Measurements from ENCODE around the gene FRMPD3.
"Not testable (repeated sequence)": the region's sequence is repeated elsewhere in the genome, so short reads cannot be mapped to it uniquely, and the experiment has no call there.

The FRMPD3 gene

DNA sequence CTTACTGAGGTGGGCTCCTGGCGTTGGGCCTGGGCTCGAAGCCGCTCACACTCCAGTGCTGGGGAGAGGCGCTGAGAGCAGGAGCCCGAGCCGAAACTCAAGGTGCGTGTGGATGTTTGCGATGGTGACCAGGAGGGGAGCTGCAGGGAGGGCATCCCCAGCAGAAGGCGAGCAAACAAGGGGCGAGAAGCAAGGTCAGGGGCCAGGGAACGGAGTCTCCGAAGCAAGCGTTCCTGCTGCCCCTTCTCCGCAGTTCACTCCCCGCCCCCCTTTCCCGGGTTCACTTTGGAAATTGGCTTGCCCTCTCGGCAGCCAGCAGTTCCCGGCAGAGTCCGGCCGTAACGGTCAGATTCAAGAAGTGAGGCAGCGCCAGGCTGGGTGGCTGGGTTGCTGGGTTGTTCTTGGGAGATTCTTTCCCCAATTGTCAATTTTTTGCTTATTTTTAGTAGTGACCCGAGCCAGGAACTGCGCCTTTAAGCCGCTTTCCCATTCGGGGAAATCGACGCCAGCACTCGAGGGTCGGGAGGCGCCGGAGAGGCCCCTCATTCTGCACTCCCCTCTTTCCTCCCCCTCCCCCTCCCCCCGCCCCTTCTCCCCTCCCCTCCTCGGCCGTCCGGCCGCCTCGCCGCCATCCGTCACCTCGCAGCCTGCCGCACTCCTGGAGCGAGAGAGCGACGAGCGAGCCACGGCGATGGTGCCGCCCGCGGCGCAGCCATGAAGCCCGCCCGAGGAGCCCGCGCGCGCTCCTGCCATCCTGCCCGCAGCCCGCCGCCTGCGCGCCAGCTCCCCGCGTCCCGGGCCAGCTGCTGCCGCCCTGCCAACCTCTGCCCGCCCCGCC lies at the start of gene FRMPD3:
FRMPD3 (plus strand) TSS at position 655 of the 838 bp plus-strand sequence. CDS start 76,937 bp downstream, outside the sequence.
- DNase-seq, result no peak

DNA sequence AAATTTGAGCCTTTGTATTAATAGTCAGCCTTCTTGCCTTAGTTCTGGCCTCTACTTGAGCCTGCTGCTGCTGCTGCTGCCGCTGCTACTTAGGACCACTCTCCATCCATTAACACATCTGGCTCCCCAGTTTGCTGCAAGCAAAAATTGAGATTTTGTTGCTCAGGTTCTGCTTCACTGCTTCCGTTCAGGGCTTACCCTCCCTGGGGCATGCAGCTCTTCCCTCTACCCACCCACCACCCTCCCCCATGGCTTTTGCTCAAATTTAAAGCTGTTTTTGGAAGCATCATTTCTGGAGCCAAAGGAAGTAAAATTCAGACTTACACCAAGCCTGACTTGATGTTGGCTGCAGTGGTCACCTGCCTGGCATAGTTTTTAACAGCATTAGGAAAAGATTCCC lies 28.9 kb upstream of the FRMPD3 start:
- DNase-seq, result no peak

DNA sequence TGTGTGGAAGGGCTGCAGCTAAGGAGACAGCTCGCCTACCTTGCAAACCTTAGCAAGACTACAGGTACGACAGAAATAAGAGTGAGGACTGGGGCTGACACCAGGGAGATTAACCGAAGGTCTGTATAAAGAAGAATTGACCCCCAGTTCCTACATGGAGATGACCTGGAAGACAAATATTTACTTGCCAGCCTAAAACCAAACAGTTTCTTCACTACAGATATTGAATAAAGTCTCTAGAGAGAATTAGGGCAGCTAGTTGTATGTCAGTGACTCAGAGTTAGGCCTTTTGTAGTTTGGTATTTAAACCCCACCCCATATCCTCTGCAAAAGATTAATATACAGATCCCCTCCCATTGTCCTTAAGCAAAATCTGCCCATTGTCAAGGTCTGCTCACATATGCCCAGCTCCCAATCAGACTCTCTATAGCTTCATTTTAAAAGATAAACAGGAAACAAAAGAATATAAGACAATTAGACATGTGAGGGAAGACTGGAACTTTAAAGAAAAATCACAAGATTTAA lies 28.1 kb upstream of the FRMPD3 start:
- DNase-seq, result no peak

DNA sequence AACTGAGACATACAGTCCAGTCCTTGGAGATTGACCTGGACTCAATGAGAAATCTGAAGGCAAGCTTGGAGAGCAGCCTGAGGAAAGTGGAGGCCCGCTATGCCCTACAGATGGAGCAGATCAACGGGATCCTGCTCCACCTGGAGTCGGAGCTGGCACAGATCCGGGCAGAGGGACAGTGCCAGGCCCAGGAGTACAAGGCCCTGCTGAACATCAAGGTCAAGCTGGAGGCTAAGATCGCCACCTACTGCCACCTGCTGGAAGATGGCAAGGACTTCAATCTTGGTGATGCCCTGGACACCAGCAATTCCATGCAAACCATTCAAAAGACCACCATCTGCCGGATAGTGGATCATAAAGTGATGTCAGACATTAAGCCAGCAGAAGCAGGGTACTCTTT lies 20.4 kb upstream of the FRMPD3 start:
- DNase-seq, result no peak

DNA sequence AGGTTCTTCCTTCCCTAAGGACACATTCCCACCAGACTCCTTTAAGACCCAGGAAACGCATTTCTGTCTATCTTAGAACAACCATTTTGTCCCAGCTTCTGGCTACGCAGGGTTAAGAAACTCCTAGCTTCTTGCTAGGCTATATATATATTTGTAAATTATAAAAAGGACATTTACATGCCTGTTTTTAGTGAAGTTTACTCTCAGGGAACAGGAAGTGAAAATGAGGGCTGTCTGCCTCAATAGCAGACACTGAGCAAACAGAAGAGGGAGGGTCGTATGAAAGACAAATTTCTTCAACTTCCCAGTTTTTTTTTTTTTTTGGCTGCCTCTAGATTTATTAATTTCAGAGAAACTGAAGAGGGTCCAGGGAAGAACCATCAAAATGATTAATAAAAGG lies 9.3 kb upstream of the FRMPD3 start:
- DNase-seq, result no peak

DNA sequence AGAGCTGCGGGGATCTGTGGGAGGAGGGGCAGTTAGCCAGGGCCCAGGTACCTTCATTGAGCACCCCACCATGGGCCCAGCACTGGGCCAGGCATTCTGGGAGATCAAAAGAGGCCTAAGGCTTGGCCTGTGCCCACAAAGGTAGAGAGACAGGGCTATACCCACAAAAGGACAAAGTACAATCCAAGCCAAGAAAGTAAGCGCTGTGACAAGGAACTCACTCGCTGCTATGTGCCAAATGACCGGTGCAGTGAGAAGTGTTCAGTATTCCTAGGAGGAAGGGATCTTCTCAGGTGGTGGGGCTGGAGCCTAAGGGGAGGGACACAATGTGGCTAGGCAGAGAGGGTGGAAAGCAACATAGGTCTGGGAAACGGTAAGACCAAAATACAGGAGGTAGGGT lies 8.8 kb upstream of the FRMPD3 start:
- no peak for DNase-seq

DNA sequence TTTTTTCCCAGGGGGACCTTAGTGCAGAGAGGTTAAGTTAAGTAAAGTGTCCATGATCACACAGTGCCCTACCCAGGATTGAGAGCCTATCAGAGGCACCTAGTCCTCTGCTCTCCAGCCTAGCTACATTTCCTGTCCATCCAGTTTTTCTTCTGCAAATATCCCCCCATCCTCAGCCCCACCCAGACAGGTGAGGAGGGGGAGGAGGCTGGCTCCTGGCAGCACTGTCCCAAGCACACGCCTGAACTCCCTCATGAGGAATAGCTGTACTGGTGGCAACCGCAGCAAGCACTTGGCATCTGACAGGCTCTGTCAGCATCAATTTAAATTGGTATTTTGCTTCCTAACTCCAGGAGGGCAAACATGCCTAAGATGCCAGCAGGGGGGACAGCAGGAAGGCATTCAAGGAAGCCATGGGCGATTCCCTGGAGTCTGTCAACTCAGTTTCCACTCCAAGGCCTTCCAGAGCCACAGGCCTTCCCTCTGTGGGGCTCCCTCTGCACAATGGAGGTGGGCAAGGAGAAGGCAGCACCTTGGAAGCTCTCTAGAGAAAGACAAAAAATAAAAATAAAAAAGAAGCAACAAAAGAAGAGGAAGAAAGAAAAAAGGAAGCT lies 6.4 kb upstream of the FRMPD3 start:
- no peak for DNase-seq

DNA sequence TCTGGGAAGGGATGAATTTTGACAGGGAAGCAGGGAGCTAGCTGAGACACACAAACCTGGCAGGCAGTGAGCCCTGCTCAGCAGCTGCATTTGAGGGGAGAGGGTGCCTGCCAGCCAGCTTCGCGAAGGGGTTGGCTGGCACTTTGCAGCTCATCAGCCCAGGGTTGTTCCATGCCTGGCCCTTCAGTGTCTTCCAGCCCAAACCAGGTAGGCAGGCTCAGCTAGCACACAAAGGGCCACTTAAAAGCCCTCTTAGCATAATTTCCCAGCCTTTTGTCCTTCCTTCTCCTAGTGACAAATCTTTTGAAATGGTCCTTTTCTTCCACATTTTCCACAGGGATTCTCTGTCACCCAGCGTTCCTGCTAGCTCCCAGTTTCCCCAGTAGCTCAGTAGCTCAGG lies 4.3 kb upstream of the FRMPD3 start:
- DNase-seq, result no peak

DNA sequence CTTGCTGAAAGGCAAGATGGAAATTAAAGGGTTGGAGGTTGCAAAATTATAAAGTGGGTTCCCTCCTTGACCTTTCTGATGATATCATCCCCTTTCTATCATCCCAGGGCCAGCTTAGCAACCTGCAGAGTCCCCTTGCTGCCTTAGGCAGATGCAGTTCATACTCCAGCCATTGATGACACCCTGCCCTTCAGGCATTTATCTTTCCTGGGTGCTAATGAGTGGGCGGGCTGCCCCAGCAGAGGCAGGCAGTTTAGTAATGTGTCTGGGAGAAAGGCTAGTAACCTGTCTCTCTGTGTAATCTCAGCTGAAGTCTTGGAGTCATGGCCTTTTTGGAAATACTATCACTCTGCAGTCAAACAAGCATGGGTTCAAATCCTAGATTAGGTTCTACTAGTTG lies 3.8 kb upstream of the FRMPD3 start:
- DNase-seq, result no peak

DNA sequence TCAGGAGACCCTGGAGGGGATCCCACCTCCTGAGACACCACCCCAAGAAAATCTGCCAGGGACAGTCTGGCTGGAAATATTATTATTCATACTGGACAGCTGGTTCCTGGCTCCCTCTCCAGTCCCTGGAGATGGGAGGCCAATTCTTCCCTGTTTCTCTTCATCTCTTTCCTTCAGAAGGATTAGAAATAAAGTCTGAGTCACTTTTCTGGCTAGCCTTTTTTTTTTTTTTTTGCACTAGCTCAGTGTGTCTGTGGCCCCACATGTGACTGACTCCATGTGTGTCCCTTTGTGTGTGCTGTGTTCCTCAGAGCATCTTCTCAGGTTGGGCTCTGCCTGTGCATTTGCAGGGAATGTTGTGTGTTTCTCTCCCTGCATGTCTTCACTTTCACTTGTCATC lies 1.8 kb upstream of the FRMPD3 start:
- DNase-seq, result no peak

DNA sequence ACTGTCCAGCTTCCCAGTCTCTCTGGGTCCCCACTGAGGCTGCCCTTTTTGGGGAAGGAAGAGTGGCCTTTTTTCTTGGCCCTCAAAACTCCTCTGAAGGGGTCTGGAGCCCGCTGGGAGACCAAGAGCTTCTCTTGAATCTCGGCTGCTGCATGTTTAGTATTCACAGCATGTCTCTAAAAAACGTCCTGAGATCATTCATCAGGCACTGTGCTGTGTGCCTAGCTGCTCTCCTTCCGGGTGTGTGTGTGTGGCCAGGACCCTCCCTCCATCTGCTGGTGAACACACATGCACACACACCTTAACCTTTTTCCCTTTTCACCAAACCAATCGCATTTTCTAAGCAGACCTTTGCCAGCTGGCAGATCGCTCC lies 841 bp upstream of the FRMPD3 start:
- no peak for DNase-seq

DNA sequence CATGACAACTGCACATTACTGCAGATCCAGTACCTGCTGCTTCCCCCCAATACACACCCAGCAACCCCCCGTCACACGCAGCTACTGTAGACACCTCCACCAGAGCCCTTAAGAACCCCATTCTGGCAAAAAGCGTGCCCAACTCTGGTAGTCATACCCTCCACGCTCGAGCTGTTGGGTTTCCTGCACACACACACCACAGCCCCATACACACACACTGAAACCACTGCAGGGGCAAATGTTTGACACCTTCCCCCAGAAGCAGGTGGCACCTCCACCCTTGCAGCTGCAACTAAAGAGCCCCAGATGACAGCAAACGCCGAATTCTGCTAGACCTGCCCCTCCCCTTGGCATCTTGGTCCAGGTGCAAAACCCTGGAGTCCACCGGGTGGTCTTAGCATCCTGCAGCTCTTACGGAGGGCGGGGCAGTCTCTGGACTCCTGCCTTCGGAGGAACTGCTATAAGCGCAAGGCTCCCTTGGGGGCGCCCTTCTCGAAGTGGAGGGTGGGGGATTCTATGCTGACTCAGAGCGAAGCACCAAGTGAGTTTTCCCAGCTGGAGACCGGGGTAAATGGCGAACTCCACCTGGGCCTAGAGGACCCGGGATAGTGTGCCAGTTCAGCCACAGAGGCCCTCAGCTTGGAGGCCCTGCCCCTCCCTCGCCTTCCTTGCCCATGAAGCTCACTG lies 1.5 kb downstream of the FRMPD3 start:
- no peak for DNase-seq

DNA sequence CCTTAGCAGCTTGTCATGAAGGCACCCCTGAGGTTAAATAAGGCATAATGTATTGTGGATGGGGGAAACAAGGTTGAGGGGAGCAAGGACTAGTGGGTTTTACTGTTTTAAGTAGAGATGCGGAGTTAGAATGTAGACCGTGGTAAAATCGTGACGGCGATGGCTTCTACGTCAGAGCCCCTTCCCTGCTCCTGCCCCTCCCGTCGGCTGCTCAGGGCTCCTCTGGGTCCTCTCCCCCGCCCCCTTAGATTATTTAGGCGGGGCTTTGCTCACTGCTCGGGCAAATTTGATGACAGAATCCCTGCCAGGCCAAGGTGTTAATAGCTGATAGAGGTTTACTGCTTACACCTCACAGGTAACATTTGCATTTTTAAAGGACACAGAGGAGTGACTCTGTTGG lies 2.3 kb downstream of the FRMPD3 start:
- no peak for DNase-seq

DNA sequence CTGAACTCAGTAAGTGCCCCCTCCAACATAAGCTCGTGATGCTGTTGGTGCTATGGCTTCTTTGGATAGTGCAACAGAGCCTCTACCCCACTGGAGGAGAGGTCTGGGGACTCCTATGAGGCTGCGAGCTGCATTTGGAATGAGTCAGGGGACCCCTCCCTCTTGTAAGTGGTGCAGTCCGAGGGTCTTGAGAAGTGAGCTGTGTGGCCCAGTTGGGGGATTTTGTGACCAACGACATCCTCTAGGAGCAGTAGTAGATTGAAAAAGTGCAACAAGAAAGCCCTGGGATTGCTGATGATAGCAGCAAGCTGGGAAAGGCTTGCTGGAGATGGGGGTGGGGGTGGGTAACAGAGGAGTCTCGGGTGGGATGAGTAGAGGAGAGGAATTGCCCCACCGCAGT lies 3.1 kb downstream of the FRMPD3 start:
- no peak for DNase-seq

DNA sequence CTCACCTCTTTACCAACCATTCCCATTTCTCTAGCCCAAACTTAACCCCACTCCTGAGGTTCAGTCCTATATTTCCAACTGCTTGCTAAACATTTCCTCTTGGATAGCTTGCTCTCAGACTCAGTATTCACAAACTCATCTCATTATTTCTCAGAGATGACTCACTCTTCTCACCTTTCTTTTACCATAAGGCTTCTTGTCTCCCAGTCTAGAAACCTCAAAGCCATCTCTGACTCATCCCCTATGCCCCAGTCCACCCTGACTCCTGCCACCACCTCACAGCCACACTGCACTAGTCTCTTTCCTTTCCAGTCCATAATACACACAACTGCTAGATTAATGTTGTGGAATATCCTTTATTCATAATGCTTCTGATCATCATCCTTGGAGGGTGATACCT lies 4.8 kb downstream of the FRMPD3 start:
- DNase-seq, result no peak

DNA sequence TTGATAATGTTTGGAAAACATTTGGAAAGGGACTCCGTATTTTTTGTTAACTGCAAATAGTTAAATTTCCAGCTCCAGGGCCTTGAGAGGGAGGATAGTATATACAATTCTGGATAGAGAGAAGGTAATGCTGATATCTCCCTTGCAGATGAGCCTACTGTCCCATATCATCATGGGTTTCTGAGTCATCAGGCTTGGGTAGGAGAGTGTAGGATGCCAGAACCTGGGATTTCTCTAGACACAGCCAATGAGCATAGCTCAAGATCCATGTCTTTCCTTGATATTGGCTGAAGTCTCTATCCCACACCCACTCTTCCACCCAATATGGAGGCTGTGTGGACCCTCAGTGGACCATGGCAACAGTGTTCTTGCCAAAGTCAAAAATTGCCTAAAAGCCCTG lies 7.8 kb downstream of the FRMPD3 start:
- DNase-seq, result no peak

DNA sequence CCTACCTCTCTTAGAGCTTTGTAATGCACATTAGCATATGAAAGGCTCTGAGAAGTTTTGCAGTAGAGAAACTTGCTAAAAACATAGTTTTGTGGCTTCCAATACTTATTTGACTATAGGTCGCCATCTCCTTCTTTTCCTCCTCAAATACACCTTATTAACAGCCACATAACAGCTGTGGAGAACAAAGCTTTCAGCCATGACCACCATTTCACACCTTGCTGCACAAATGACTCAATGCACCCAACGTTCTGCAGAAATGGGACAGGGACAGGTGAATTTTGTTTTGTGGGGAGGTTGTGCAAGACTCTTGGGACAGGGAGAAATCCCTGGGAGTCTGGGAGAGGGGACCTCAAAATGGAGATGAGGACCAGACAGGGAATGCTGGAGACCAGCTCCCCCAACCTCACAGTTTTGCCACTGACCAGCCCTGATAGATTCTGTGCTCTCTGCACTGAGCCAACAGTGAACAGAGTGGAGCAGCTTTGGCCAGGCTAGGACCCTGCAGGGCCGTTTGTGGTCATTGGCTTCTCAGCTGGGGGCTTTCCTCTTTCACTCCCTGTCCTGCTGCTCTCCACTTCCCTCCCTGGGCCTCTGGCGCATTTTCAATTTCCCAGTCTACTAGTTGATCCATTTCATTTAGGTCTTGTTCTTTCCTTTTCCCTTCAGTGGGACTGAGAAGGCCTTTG lies 16.6 kb downstream of the FRMPD3 start:
- DNase-seq, result no peak

DNA sequence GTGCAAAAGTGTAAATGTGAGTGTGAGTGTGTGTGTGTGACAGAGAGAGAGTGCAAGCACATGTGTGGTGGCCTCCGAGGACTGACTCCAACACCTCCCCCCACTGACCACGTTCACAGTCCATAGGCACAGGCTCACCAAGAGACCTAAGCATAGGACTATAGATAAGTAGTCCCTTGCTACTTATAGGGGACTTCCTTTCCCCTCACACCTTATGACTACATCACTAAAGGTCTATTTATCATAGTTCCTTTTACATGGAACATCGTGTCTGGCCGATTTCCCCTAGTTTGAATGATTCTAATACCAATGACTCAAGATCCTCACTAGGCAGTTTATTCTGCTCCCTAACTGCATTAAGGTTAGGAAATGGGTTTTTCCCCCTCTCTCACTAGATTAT lies 17.8 kb downstream of the FRMPD3 start:
- DNase-seq, result no peak

DNA sequence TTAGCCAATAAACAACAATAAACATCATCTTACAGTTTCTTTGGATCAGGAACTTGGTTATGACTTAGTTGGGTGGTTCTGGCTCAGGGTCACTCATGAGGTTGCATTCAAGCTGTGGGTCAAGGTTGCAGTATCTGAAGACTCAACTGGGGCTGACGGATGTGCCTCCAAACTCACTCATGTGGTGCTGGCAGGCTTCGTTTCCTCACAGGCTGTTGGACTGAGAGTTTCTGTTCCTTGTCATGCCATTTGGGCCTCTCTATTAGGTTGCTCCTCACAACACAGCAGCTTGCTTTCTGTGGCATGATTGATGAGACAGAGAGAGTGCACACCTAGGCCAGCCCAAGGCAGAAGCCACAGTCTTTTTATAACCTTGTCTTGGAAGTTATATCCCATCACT lies 20.7 kb downstream of the FRMPD3 start:
- no peak for DNase-seq

DNA sequence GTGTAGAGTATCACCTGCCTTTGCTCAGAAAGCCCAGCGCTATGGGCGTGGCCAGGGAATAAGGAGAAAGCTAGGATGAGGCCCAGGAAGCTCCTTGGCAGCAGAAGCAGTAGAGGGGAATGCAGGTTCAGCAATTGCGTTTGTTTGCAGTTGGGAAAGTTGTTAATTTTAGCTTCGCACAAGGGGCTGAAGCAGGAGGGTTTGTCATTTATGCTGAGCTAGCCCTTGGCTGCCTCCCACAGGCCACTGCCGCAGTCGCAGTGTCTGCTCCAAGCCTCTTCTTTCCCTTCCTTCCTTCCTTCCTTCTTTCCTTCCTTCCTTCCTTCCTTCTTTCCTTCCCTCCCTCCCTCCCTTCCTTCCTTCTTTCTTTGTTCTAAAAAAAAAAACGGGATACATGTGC lies 21.5 kb downstream of the FRMPD3 start:
- DNase-seq, result no peak

DNA sequence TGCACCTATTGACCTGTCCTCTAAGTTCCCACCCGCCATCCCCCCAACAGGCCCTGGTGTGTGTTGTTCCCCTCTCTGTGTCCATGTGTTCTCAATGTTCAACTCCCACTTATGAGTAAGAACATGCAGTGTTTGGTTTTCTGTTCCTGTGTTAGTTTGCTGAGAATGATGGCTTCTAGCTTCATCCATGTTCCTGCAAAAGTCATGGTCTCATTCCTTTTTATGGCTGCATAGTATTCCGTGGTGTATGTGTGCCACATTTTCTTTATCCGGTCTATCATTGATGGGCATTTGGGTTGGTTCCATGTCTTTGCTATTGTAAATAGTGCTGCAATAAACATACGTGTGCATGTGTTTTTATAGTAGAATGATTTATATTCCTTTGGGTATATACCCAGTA lies 22.0 kb downstream of the FRMPD3 start:
- not testable (repeated sequence) for DNase-seq

DNA sequence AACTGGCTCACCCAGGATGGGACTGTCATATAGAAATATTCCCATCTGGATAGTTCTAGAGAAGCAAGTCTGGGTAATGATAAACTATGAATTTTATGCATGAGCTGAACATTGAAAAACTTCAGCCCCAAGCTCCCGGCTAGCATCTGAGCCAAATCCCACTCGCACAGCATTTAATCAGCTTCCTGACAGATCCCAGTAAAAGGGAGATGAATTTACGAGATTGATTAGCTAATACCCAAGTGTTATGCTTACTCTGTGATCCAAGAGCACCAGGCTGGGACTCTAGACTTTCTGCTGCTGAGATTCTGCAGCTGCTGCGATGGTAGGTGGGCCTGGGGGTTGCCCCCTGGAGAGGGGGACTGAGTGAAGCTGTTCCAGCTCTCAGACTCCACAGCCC lies 28.0 kb downstream of the FRMPD3 start:
- no peak for DNase-seq

DNA sequence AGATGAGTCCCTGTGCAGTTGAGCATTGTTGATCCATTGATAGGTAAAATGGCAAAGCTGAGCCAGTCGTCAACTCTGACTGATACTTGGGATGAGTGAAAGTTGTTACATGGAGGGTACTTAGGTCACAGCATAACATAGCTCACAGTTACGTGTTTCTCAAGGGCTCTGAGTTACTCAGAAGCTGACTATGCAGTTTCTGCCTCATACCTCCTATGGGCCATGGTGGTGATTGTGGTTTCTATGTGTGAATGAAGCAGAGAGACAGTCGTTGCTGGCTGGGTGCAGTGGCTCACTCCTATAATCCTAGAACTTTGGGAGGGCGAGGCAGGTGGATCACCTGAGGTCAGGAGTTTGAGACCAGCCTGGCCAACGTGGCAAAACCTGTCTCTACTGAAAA lies 30.8 kb downstream of the FRMPD3 start:
- no peak for DNase-seq

All from cerebellar nuclear complex (tissue), 1 donor.